GM21515 (cell line): ENCODE results near the gene MEF2A.

Experiments used
- ATAC-seq: cut with Tn5 transposase; IDR thresholded peaks from one replicate; pipeline ENCODE4 v1.9.1; 2021; ENCODE audit not compliant: unreplicated experiment

The MEF2A gene

DNA sequence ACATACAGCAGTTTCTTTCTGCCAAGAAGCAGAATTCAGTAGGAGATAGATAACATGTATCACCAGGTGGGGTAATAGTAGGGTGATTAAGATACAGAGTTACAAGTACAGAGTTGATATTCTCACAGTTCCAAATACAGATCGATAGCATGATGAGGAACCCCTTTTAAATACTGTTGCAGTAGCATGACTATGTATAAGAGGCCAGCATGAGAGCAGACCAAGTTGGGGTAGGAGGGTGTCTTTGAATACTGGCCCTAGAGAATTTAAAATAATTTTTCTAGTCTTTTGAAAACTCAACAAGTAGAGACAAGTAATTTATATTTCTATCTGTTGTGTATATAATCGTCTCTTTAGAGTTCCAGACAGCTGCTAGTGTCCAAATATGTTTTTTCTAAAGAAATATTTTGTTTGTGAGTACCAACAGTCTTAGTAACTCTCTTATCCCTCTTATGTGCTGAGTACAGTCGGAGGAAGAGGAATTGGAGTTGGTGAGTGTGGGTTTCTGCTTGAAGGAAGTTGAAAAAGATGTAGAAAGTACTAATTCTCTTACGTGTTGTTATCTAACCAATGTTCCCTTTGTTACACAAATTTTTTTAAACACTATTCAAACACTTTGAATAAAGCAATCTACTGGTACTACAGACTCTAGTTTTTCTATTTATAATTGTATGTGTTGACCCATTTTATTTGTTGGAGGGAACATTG lies 137.3 kb downstream of the MEF2A start:
- no peak for ATAC-seq

DNA sequence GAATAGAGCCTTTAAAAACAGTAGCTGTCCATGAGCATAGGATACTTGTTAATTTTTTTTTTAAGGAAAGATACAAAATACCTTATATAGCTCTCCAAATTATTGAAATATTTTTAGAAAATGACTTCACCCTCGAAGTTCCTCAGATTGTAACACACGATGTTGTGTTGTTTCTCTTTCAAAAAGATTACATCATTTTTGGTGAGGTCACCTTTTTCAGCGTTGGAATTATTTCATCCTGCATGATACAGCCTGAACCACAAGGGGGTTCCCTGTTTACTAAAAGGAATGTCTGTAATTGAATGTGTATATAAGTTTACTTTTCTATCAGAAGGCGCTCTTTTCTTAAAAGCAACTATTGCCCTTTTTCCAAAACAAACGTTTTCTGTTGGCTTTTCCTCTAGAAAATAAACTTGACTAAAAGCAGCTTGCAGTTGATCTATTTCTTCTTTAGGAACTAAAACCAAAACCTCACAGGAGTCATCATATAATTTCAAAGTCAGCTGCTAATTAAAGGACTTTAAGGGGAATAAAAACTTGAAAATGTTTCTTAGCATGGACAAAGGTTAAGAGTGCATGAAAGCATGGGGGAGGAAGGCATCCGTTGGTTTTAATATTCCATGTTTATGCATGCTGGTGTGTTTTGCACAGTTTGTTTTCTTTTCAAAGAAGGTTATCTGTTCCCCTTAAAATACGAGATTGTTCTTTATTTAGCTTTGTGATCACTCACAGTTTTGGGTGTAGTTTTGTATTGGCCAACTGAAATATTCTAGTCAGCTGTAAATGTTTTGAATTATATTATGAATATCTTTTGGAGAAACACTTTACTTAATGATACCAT lies 138.0 kb downstream of the MEF2A start:
- peak; percentile 49 for ATAC-seq

DNA sequence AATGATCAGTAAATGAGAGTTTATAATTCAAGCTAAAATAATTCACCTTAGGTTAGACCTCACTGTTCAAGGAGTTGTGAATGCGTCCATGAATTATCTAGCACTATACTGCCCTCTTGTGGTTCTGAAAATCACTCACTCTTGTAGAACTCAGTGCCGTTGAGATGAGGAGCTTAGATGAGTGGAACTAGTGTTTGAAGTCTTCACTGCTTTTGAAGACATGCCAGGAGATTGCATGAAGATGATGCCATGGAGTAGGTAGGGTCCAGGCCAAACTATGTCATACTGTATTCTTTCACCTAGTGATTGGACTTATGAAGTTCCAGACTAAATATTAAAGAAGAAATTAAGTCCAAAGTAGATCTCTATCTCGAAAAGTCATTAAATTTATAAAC lies 138.7 kb downstream of the MEF2A start:
- peak; percentile 60 for ATAC-seq

DNA sequence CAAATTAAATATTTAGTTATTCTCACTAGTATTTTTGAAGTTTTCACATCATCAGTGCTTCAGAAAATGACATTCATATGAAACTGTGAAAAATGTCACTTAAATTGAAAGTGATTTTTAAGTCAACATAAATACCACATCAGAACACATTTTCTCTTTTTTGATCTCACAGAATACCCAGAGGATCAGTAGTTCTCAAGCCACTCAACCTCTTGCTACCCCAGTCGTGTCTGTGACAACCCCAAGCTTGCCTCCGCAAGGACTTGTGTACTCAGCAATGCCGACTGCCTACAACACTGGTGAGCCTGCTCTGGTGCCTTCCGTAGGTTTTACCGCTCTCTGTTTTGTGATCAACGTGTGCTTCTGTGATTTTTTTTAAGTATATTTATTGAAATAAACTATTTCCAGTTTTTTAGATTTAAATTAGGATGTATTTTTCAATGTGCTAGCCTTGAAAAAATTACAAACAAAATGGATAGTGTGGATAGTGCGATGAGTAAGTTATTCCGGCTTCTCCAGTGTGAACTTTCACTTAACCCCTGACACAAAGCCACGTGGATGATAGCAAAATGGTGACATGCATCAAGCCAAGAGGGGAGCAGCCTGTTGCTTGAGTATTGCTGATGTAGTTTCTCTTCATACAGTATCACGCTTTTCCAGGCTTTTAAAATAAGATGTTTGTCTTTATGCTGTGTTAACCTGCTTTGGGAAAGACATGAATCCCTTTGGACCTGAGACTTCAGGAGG lies 140.9 kb downstream of the MEF2A start:
- ATAC-seq, result no peak

DNA sequence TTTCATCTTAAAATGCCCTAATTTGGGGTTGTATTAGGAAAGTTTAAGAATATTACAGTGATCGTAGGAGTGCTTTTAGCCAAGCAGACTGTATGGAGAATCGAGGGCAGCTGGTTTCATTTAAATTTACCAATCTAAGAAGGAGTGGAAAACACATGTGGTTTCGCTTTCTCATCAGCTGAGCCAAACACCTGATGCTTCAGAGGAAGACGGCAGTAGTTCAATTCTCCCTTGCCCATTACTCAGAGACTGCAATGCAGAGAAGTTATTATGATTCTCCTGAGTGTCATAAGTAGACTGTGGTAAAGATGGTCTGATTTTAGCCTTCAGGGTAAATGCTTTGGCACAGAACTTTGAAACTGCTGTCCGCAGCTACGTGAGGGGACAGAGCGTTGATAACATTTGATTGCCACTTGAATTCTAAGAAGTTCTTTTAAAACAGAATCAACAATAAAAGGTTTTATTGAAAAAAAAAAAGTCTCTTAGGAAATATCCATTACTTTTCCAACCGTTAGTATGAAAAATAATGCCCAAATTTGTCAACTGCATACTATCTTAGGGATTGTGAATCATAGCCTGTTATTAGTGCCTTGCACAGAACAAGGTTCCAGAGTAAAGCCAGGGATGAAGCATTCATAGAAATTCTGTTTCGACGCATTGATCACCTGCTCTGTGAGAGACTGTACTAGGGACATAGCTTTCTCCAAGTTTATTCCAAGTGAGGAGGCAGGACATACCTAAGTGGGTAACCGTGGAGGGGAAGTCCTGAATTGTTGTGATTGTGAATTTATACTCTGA lies 141.9 kb downstream of the MEF2A start:
- ATAC-seq, result no peak

- ATAC-seq, result no peak
These were observed 142.8 kb downstream of the MEF2A start for GRCh38 chr15:99708563-99708962.

GRCh38 chr15:99709243-99709986 lies 143.6 kb downstream of the MEF2A start:
- ATAC-seq, result no peak

DNA sequence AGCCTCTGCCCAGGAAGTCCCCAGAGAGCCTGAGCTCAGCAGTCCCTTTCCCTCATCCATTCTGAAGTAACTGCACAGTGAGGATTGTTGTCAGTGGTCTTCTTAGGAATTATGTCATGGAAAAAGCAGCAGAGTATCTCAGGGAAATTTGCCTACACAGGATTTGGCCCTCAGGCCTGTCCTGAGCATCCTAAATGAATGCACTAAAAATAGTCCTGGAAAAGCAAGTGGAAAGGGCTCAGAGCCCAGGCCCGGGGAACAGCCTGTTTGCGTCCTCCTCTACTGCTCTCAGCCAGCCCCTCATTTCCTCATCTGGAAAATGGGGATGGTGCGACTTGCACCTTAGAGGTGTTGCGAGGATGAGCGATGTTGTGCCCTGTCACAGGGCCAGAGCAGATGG lies 145.8 kb downstream of the MEF2A start:
- no peak for ATAC-seq

GRCh38 chr15:99712415-99712814 lies 146.6 kb downstream of the MEF2A start:
- no peak for ATAC-seq

GRCh38 chr15:99716540-99717095 lies 150.8 kb downstream of the MEF2A start:
- ATAC-seq, result no peak

DNA sequence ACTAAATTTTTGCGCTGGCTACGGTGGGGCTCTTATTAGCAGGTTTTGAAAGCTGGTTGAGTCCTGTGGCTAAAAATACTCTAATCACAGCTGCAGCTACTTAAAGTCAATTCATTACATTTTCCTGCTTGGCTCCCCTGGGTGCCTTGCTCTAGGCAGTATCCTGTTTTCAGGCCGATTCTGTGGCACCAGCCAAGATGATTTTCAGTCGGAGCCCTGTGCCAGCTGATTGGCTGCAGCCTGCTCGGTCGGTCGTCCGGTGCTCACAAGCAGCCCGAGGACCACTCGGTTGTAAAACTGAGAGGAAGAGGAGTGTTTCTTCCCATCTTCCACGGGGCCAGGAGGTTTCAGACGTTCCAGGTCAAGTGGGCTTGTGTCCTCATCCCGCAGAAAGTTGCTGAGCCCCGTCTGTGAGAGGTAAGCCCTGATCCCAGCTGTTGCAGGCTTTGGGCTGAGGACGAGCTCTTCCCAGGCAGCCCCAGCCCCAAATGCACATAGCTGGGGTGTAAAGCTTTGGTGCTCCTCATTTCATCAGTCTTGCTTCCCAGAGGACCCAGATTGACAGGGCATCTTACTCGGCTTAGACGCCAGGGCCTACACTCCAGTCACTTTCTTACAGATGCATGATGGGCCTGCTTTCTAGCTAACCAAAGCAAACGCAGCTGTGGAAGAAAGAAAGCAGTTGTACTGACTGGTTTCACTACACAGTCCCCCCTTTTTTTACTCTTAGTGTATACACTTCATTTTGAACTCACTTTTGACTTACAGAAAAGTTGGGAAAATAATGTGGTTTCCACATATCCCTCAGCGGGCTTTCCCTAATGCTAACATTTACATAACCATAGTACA lies 151.6 kb downstream of the MEF2A start:
- peak; percentile 45 for ATAC-seq

GRCh38 chr15:99718421-99718820 lies 152.6 kb downstream of the MEF2A start:
- ATAC-seq, result no peak

DNA sequence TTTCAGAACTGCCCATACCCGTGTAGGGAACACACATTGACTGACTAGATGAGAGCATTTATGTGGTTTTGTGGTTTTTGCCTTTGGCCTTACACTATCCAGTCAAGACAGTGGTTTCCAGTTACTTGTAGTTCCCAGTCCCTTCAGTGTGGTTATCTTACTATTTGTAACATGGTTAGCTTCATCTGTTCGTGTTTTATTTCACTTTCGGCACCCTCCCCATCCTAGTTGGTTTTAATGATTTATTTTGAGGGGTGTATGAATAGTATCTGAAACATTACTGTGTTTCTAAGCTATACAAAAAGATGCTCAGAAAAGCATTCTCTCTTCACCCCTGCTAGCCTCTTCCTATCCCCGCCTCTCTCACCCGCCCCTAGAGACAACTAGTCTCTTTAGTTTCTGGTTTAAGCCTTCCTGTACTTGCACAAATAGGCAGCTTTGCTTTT lies 153.3 kb downstream of the MEF2A start:
- peak; percentile 79 for ATAC-seq

GRCh38 chr15:99720533-99720932 lies 154.7 kb downstream of the MEF2A start:
- ATAC-seq, result no peak

GRCh38 chr15:99721104-99721778 lies 155.5 kb downstream of the MEF2A start:
- ATAC-seq, result no peak

GRCh38 chr15:99721896-99722295 lies 156.1 kb downstream of the MEF2A start:
- no peak for ATAC-seq

DNA sequence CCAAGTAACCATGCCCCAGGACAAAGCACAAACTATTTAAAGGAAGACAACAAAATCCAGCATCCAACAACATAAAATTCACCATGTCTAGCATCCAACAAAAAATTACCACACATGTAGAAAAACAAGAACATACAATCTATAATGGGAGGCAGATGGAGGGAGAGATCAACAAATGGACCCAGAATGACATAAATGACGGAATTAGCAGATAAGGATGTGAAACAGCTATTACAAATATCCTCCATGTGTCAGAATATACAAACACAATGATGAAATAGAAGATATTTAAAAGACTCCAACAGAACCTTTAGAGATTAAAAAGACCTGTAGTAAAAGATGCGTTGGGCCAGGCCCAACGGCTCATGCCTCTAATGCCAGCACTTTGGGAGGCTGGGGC lies 156.6 kb downstream of the MEF2A start:
- ATAC-seq, result no peak

- ATAC-seq, result no peak
These were observed 160.5 kb downstream of the MEF2A start for GRCh38 chr15:99726333-99726732.
